ENCODE data around the gene PDE1A.

The PDE1A gene

DNA sequence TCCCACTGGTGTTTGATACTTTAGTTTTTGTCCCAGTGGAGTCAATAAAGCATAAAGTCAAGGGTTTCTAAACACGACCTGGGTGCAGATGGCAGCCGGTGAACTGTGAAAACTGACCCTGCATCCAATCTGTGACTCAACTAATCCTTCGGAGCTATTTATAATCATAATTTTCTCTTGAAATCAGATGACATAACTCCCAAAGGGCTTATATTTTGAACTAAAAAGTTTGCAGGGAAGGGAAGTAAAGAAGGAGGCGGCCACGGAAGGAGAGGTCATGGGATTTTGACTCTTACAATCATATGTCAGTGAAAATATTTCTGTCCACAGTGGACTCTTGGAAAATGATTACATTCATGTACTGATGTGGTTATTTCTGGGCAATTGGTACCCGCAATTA, 178.5 kb downstream of the PDE1A start:
- DNase-seq (ENCODE audit: low read depth), result no peak
- no peak overlapping the region for H3K4me3 ChIP-seq (ENCODE audit: low read depth, low read length)
- TF ChIP-seq CTCF (IDR thresholded peaks at IDR 0.05; ENCODE audit: low read depth, low read length, missing control alignments), result no peak
- in situ Hi-C loops (cut with HindIII; ENCODE audit: low sequenced_read_pairs), result no loop called here

- in situ Hi-C loops (cut with HindIII; ENCODE audit: low sequenced_read_pairs), result no loop called here
- DNase-seq (ENCODE audit: low read depth), result no peak
- TF ChIP-seq CTCF (IDR thresholded peaks at IDR 0.05; ENCODE audit: low read depth, low read length, missing control alignments), result no peak
- no peak overlapping the region for H3K4me3 ChIP-seq (ENCODE audit: low read depth, low read length)
These were observed 179.0 kb downstream of the PDE1A start for GRCh38 chr2:182247831-182248230.

DNA sequence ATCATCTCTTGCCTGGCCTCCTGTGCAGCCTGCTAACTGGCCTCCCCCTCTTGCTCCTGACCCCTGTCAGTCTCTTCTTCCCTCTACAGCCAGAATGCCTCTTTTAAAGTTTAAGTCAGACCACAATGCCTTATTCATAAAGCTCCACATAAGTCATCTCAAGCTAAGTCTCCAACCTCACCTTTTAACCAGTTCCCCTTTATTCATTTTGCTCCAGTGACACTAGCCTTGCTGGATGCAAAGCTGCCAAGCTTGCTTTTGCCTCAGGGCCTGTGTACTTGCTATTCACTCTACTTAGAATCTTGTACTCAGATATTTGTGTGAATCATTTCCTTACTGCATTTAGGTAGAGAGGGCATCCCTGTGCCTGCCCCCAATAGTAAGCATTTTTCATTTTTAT, 180.9 kb downstream of the PDE1A start:
- no peak for TF ChIP-seq CTCF (IDR thresholded peaks at IDR 0.05; ENCODE audit: low read depth, low read length, missing control alignments)
- H3K4me3 ChIP-seq (ENCODE audit: low read depth, low read length), result no peak overlapping the region
- in situ Hi-C loops (cut with HindIII; ENCODE audit: low sequenced_read_pairs), result no loop called here
- no peak for DNase-seq (ENCODE audit: low read depth)

DNA sequence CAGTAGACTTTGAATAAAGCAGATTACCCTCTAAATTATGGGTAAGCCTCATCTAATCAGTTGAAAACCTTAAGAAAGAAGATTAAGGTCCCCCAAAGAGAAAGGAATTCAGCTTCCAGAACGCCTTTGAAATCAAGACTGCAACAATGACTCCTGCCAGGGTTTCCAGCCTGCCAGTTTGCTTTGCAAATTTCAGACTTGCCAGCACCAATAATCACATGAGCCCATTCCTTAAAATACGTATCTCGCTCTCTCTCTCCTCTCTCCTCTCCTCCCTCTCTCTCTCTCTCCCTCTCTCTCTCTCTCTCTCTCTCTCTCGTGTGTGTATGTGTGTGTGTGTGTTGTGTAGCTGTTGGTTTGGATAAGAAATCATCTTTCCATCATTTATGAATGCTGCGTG, 184.2 kb downstream of the PDE1A start:
- in situ Hi-C loops (cut with HindIII; ENCODE audit: low sequenced_read_pairs), result no loop called here
- no peak overlapping the region for H3K4me3 ChIP-seq (ENCODE audit: low read depth, low read length)
- TF ChIP-seq CTCF (IDR thresholded peaks at IDR 0.05; ENCODE audit: low read depth, low read length, missing control alignments), result no peak
- no peak for DNase-seq (ENCODE audit: low read depth)

DNA sequence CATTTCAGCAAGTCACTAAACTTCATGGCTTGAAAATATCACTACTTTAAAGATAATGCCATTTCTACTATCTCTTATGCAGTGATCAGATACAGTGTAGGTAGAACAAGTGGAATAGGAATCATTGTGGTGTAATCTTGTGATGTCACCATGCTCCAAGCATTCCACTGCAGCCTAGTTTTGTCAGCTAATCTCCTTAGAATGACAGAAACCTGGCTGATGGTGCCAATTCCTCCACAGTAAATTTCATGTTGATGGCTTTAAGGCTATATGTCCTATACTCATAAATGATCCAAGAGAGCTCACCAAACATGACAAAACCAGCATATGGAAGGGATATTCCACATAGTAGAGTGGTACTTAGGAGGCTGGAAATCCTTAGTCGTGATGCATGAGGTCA, 184.9 kb downstream of the PDE1A start:
- in situ Hi-C loops (cut with HindIII; ENCODE audit: low sequenced_read_pairs), result no loop called here
- no peak for DNase-seq (ENCODE audit: low read depth)
- no peak for TF ChIP-seq CTCF (IDR thresholded peaks at IDR 0.05; ENCODE audit: low read depth, low read length, missing control alignments)
- H3K4me3 ChIP-seq (ENCODE audit: low read depth, low read length), result no peak overlapping the region

DNA sequence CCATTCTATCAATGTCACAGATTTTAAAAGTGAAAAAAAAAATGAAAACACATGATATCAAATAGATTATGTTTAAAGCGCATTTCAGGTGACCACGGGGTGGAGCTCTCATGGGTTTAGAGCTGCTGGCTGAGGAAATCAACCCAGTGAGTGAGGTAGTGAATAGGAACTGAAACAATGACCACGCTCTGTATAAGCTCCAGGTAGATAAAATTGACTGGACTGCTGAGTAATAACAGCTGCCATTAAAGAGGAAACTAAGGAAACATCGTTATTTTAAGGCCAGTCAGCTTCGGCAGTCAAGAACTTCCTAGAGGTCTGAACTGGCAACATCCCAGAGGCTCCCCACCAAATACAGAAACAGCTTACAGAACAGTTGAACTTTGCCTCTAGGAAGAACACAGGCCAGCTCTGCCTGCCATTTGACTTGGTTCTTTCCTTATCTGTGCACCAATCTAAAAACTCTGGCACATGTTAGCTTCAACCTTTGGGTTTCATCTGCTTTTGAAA, 185.9 kb downstream of the PDE1A start:
- peak; percentile 11 for DNase-seq (ENCODE audit: low read depth)
- in situ Hi-C loops (cut with HindIII; ENCODE audit: low sequenced_read_pairs), result no loop called here
- no peak overlapping the region for H3K4me3 ChIP-seq (ENCODE audit: low read depth, low read length)
- peak; percentile 45 for TF ChIP-seq CTCF (IDR thresholded peaks at IDR 0.05; ENCODE audit: low read depth, low read length, missing control alignments)

DNA sequence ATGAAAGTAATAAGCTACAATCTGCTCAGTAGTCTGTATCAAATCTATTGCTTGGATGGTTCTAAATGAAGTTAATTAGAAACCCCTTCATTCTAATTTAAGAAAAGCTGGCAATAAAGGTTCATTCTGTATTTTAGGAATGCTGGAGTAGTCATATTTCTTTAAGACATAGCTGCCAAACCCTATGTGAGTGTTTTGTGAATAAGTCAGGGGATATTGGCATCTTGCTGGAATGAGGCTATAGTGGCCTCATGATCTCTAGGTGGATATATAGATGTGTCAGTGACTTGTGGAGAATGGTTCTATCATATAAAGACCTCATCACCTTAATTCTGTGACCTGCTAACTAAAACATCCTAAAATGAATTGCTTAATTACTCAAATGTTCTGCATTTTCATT, 196.3 kb downstream of the PDE1A start:
- no peak for TF ChIP-seq CTCF (IDR thresholded peaks at IDR 0.05; ENCODE audit: low read depth, low read length, missing control alignments)
- no peak overlapping the region for H3K4me3 ChIP-seq (ENCODE audit: low read depth, low read length)
- in situ Hi-C loops (cut with HindIII; ENCODE audit: low sequenced_read_pairs), result no loop called here
- no peak for DNase-seq (ENCODE audit: low read depth)
